Subcutaneous adipose tissue (tissue), 4 donors: Measurements from ENCODE around the gene POU2F1. TPM values are rescaled to one million over a fixed set of nuclear protein-coding genes. Genes with fewer than 3 reads are reported as not detected.

ENCODE experiments used
- total RNA-seq, 4 donors: library from RNA; depleted of rRNA; stranded (reverse); fragments of >200 nt; gene quantifications; one replicate each; pipeline ENCODE4 v1.1.0, GENCODE V29; 2016
- TF ChIP-seq, protein P1 (sequence below): fragments of 450-650 bp; IDR thresholded peaks from one replicate; pipeline ENCODE4 v1.5.1; 2016; ENCODE audit warnings: low read depth, mild to moderate bottlenecking, control low read depth, antibody characterized with exemption, moderate library complexity

POU2F1 gene
- total RNA-seq, 4 donors from 2014 or later, result 17.1 to 40.6 (median 20.5) TPM

DNA sequence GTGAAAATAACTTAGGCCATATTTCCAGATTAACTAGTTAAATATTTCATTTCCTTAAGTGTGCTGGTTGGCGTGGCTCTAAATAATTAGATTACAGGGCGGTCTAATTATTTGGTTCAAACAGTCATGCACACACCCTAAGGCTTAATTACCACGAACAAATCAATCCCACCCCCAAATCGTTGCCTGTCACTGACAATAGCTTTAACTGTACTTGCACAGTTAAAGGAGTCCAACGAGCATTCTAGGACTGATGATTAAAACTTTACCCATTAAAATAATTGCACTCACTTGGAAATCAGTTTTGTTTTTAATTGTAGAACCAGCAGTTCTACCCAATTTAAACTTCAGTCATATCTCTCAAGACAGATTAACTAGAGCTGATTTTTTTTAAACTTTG, 1.5 kb upstream of the POU2F1 start:
- TF ChIP-seq, protein P1, sequence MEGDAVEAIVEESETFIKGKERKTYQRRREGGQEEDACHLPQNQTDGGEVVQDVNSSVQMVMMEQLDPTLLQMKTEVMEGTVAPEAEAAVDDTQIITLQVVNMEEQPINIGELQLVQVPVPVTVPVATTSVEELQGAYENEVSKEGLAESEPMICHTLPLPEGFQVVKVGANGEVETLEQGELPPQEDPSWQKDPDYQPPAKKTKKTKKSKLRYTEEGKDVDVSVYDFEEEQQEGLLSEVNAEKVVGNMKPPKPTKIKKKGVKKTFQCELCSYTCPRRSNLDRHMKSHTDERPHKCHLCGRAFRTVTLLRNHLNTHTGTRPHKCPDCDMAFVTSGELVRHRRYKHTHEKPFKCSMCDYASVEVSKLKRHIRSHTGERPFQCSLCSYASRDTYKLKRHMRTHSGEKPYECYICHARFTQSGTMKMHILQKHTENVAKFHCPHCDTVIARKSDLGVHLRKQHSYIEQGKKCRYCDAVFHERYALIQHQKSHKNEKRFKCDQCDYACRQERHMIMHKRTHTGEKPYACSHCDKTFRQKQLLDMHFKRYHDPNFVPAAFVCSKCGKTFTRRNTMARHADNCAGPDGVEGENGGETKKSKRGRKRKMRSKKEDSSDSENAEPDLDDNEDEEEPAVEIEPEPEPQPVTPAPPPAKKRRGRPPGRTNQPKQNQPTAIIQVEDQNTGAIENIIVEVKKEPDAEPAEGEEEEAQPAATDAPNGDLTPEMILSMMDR, result no peak

DNA sequence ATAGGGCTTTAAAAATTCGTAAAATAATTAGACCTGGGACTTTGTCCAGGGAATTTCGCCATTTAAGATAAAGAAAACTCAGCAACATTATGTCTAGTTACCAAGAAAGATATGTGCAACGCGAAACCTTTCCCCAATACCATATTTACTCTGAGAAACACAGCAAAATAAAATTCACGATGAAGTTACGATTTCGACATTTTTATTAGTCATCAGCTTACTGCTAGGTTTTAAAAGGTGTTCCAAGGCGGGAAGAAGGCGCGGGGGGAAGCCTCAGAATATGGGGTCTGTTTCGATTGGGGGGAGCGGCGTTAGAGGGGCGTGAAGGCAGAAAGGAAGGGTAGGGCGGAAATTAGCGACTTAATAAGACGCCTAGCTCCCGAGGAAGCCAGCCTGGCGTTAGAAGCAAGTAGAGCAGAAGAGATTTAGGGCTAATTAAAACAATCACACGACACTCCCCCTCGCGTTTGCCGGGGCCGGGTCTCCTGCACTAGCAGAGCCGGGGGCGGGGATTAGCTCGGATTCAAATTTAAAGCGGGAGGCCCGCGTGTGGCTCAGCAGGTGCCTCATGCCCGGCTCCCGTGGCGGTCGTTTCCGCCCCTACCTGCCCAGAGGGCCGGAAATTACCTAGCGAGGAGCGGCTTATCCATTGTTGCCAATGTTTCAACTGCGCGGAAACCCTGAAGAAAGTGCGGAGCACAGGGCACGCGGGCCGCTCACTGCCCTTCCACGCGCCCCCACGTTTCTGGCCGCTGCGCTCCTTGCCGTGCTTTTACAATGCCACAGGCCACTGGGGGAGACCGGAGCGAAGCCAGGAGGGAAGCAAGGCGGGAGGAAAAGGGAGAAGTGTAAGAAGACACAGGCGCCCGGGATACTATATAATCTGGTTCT, 795 bp upstream of the POU2F1 start:
- TF ChIP-seq, protein P1, result no peak

DNA sequence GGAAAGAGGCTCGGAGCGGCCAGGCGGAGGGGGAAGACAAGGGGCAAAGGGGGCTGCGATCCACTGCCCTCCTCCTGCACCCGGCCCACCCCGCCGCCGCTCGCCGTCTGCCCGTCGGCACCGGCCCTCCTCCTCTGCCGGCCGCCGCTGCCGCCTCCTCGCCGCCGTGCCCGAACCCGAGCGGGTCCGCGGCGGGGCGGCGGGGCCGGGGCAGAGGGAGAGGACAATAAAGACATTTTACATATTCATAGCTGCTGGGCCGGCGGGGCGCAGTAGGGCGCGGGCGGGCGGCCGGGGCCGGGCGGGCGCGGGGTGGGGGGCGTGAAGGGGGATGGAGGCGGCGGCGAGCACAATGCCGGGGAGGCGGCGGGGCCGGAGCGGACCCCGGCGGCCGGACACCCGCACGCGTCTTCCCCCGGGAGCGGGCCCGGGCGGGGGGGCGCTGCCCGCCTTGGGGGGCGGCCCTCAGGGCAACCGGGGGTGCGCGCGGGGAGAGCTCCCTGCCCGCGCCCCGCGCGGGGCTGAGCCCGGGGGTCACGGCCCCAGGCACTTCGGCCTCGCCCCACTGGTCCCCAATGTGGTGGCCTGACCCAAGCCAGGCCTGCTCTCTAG, 546 bp downstream of the POU2F1 start:
- TF ChIP-seq, protein P1, result no peak

GRCh38 chr1:167221738-167222610, 1.3 kb downstream of the POU2F1 start:
- TF ChIP-seq, protein P1, result no peak

- TF ChIP-seq, protein P1, result no peak
Measured at GRCh38 chr1:167223144-167224103, 2.7 kb downstream of the POU2F1 start.

DNA sequence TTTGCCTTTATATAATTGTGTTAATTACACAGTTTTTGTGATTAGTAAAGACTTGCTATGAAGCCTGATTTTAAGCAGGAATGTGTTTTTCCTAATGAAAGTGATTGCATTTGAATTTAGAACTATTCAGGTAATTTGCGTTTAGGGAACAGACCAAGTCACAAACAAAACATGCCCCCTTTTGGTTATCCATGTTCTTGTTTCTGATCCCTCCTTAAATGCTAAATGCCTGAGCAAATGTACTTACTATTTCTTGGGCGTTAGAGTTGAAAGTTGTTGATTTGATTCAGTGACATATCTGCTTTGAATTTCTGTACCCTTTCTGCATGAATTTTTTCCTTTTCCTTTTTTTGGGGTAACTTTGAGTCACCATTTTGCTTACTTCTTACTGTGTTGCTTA, 5.2 kb downstream of the POU2F1 start:
- TF ChIP-seq, protein P1, result no peak
